WTC11 (cell line): ENCODE data around the gene NDST3.

Experiments
- CTCF ChIP-seq: fragments of 200-600 bp; IDR thresholded peaks from 2 replicates; pipeline ENCODE4 v1.8.0; 2022; ENCODE audit warnings: antibody characterized with exemption
- SP1 ChIP-seq: sonication (generic); formaldehyde crosslinking; conservative IDR thresholded peaks from 2 replicates; pipeline ENCODE4 v1.8.1; 2022; ENCODE audit warnings: missing genetic modification reagents
- USF2 ChIP-seq: sonication (generic); formaldehyde crosslinking; IDR thresholded peaks from 2 replicates; pipeline ENCODE4 v1.8.1; 2023; ENCODE audit warnings: mild to moderate bottlenecking, missing genetic modification reagents, moderate library complexity

GRCh38 chr4:118004088-118004487 lies 30.2 kb upstream of the NDST3 start:
- TF ChIP-seq SP1 (CRISPR knock-in tag) = no peak
- TF ChIP-seq CTCF = no peak
- no peak for TF ChIP-seq USF2
